Measurements from ENCODE around the gene MGAT4A. TPM values are rescaled to one million over a fixed set of nuclear protein-coding genes. Genes with fewer than 3 reads are reported as not detected.

The MGAT4A gene
- total RNA-seq, 3 donors from 2014 or later (not counting 1 experiment from before 2014, with no cell fraction given) = 91.6 to 114 (median 96.4) TPM

DNA sequence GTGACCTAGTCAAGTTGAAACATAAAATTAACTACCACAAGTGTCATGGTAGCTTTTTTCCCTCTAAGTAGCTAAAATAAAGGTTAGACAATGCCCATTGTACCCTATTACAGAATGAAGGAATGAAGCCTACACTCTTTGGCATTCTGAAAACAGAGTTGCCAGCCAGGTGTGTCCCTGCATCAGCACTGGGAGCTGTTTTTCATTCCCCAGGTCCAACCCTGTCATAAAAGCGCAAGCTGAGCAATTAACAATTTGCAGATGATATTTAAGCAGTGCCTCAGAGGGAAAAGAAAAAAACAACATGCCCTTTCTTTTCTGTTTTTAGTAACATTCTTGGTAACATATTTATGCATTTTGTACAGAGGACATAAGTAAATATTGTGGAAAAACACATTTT, 46.8 kb upstream of the MGAT4A start:
- intact Hi-C loops (cut with micrococcal nuclease) = no loop called here
- WGBS (ENCODE audit: insufficient coverage) = 100% methylated on average over 1 of the region's 1 CpG
- H3K4me1 Mint-ChIP-seq = peaks cover 4 to 5% of the 10 kb centered on the region in 2 donors
- no peak overlapping the region for H3K4me3 Mint-ChIP-seq
- H3K27ac ChIP-seq (ENCODE audit: low read length) = no peak overlapping the region
- H3K27ac Mint-ChIP-seq = no peak overlapping the region
- DNase-seq (no peak), ATAC-seq (no peak)
- H3K27me3 ChIP-seq (ENCODE audit: control insufficient read depth, insufficient read depth, low read length) = no peaks in the 10 kb centered on the region
- H3K36me3 Mint-ChIP-seq = peaks cover 14% of the 10 kb centered on the region
- H3K27me3 Mint-ChIP-seq (ENCODE audit: low read depth in 2 of 2) = no peaks in the 10 kb centered on the region
- no peaks in the 10 kb centered on the region for H3K9me3 ChIP-seq (ENCODE audit: control insufficient read depth, insufficient read depth, low read length)
- H3K36me3 ChIP-seq (ENCODE audit: control insufficient read depth, insufficient read depth, low read length) = no peaks in the 10 kb centered on the region
- TF ChIP-seq, protein P1, sequence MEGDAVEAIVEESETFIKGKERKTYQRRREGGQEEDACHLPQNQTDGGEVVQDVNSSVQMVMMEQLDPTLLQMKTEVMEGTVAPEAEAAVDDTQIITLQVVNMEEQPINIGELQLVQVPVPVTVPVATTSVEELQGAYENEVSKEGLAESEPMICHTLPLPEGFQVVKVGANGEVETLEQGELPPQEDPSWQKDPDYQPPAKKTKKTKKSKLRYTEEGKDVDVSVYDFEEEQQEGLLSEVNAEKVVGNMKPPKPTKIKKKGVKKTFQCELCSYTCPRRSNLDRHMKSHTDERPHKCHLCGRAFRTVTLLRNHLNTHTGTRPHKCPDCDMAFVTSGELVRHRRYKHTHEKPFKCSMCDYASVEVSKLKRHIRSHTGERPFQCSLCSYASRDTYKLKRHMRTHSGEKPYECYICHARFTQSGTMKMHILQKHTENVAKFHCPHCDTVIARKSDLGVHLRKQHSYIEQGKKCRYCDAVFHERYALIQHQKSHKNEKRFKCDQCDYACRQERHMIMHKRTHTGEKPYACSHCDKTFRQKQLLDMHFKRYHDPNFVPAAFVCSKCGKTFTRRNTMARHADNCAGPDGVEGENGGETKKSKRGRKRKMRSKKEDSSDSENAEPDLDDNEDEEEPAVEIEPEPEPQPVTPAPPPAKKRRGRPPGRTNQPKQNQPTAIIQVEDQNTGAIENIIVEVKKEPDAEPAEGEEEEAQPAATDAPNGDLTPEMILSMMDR (IDR thresholded peaks at IDR 0.05) = no peak
- H3K4me1 ChIP-seq (ENCODE audit: control insufficient read depth, insufficient read depth, low read length) = peaks cover 8% of the 10 kb centered on the region
- H3K4me3 ChIP-seq (ENCODE audit: low read length) = no peak overlapping the region
- peaks cover 7 to 9% of the 10 kb centered on the region in 2 donors for H3K9me3 Mint-ChIP-seq

DNA sequence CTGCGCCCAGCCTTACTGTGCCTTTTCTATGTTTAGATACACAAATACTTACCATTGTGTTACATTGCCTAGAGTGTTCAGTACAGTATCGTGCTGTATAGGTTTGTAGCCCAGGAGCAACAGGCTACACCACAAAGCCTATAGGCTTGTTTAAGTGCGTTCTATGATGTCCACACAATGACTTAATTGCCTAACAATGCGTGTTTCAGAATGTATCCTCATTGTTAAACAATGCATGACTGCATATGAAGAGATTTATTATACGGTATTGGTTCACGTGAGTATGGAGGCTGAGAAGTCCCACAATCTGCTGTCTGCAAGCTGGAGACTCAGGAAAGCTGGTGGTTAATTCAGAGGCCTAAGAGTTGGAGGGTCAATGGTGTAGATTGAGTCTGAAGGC, 46.1 kb upstream of the MGAT4A start:
- Histone ChIP-seq H3K27ac (ENCODE audit: low read length) (no peak overlapping the region), H3K9me3 (ENCODE audit: control insufficient read depth, insufficient read depth, low read length) (no peaks in the 10 kb centered on the region), H3K27me3 (ENCODE audit: control insufficient read depth, insufficient read depth, low read length) (no peaks in the 10 kb centered on the region), H3K4me3 (ENCODE audit: low read length) (no peak overlapping the region), H3K36me3 (ENCODE audit: control insufficient read depth, insufficient read depth, low read length) (no peaks in the 10 kb centered on the region), H3K4me1 (ENCODE audit: control insufficient read depth, insufficient read depth, low read length) (peaks cover 14% of the 10 kb centered on the region)
- no peak for ATAC-seq
- intact Hi-C loops (cut with micrococcal nuclease) = no loop called here
- H3K27ac Mint-ChIP-seq = no peak overlapping the region
- no peak for DNase-seq
- TF ChIP-seq, protein P1 (IDR thresholded peaks at IDR 0.05) = no peak
- H3K27me3 Mint-ChIP-seq (ENCODE audit: low read depth in 2 of 2) = no peaks in the 10 kb centered on the region
- H3K4me1 Mint-ChIP-seq = peaks cover 11% of the 10 kb centered on the region in 2 donors
- H3K36me3 Mint-ChIP-seq = peaks cover 8% of the 10 kb centered on the region
- no peak overlapping the region for H3K4me3 Mint-ChIP-seq
- 96% methylated on average over 6 of the region's 6 CpGs for WGBS (ENCODE audit: insufficient coverage)
- H3K9me3 Mint-ChIP-seq = peaks cover 4 to 5% of the 10 kb centered on the region in 2 donors

DNA sequence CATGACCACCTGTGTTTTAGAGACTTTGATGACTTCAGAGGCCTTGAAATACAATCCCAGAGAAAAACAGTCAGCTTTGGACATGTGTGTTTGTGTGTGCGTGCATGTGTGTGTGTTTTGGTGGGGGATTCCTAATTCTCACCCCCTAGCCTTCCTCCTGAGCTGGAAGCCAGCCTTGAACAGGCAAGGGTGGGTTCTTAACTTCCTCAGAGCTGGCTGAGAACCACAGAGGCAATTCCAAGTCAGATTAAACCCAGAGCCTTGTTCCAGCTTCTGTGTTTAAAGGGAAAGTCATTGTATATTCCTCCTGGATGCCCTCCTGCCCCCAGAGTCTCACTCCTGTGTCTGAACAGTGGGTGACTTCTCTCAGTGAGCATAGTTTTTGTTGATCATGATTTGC, 45.2 kb upstream of the MGAT4A start:
- Histone ChIP-seq H3K9me3 (ENCODE audit: control insufficient read depth, insufficient read depth, low read length) (no peaks in the 10 kb centered on the region), H3K27me3 (ENCODE audit: control insufficient read depth, insufficient read depth, low read length) (no peaks in the 10 kb centered on the region), H3K36me3 (ENCODE audit: control insufficient read depth, insufficient read depth, low read length) (no peaks in the 10 kb centered on the region), H3K4me1 (ENCODE audit: control insufficient read depth, insufficient read depth, low read length) (peaks cover 24% of the 10 kb centered on the region), H3K4me3 (ENCODE audit: low read length) (no peak overlapping the region), H3K27ac (ENCODE audit: low read length) (no peak overlapping the region)
- no peaks in the 10 kb centered on the region for H3K27me3 Mint-ChIP-seq (ENCODE audit: low read depth in 2 of 2)
- WGBS (ENCODE audit: insufficient coverage) = no CpG with 5 or more reads among the region's 1 CpG
- TF ChIP-seq, protein P1 (IDR thresholded peaks at IDR 0.05) = no peak
- H3K4me1 Mint-ChIP-seq = peaks cover 20 to 21% of the 10 kb centered on the region in 2 donors
- no peak overlapping the region for H3K4me3 Mint-ChIP-seq
- DNase-seq (no peak), ATAC-seq (no peak)
- H3K9me3 Mint-ChIP-seq = no peaks in the 10 kb centered on the region
- no peak overlapping the region for H3K27ac Mint-ChIP-seq
- intact Hi-C loops (cut with micrococcal nuclease) = no loop called here
- no peaks in the 10 kb centered on the region for H3K36me3 Mint-ChIP-seq

Data from natural killer cell (primary cell).